ENCODE measurements around the gene GPAM.

GPAM gene

GRCh38 chr10:112148331-112148730 lies 35.2 kb downstream of the GPAM start:
- WGBS (ENCODE audit: extremely low coverage, insufficient coverage, insufficient read length), result no CpG with 5 or more reads among the region's 3 CpGs
- H2AK5ac ChIP-seq (ENCODE audit: low read length), result no peak overlapping the region
- no peak overlapping the region for H3K18ac ChIP-seq (ENCODE audit: low read length)
- DNase-seq, result no peak
- H3K4me2 ChIP-seq (ENCODE audit: low read length), result no peak overlapping the region
- H2BK5ac ChIP-seq (ENCODE audit: low read depth, low read length, poor library complexity), result no peak overlapping the region
- H3K9me3 ChIP-seq (ENCODE audit: insufficient read depth, low read depth, low read length), result no peaks in the 10 kb centered on the region
- no peaks in the 10 kb centered on the region for H3K79me2 ChIP-seq (ENCODE audit: control insufficient read depth, insufficient read depth, low read length, poor library complexity)
- no peak overlapping the region for H3K4me3 ChIP-seq (ENCODE audit: low read depth, low read length)
- H4K8ac ChIP-seq (ENCODE audit: low read depth, low read length), result no peak overlapping the region
- H3K36me3 ChIP-seq (ENCODE audit: control insufficient read depth in 1 of 2, insufficient read depth in 2 of 2, low read length in 2 of 2), result peaks cover 0 to 2% of the 10 kb centered on the region in 2 experiments
- no peak overlapping the region for H2BK12ac ChIP-seq (ENCODE audit: low read length)
- H3K4ac ChIP-seq (ENCODE audit: low read depth, low read length), result no peak overlapping the region
- no peak overlapping the region for H3K14ac ChIP-seq (ENCODE audit: low read length)
- H4K91ac ChIP-seq (ENCODE audit: low read depth, low read length), result no peak overlapping the region
- H4K12ac ChIP-seq (ENCODE audit: low read depth, low read length), result no peak overlapping the region
- H2AFZ ChIP-seq (ENCODE audit: insufficient read depth, low read length, poor library complexity), result no peak overlapping the region
- H3K23ac ChIP-seq (ENCODE audit: low read length), result no peak overlapping the region
- no peak overlapping the region for H3K27ac ChIP-seq (ENCODE audit: low read depth, low read length)
- H3K9ac ChIP-seq (ENCODE audit: low read length), result no peak overlapping the region
- no peaks in the 10 kb centered on the region for H3K79me1 ChIP-seq (ENCODE audit: low read length)
- no peak overlapping the region for H2BK120ac ChIP-seq (ENCODE audit: insufficient read depth, low read length, poor library complexity)
- H3K27me3 ChIP-seq (ENCODE audit: insufficient read depth, low read length), result no peaks in the 10 kb centered on the region
- no peaks in the 10 kb centered on the region for H3K4me1 ChIP-seq (ENCODE audit: control insufficient read depth in 1 of 2, insufficient read depth in 2 of 2, low read length in 2 of 2)

- H3K9ac ChIP-seq (ENCODE audit: low read length), result no peak overlapping the region
- no peak overlapping the region for H2AK5ac ChIP-seq (ENCODE audit: low read length)
- no peak overlapping the region for H3K18ac ChIP-seq (ENCODE audit: low read length)
- no peak overlapping the region for H2BK5ac ChIP-seq (ENCODE audit: low read depth, low read length, poor library complexity)
- no peak overlapping the region for H3K4me3 ChIP-seq (ENCODE audit: low read depth, low read length)
- no peak overlapping the region for H3K27ac ChIP-seq (ENCODE audit: low read depth, low read length)
- H3K79me1 ChIP-seq (ENCODE audit: low read length), result no peaks in the 10 kb centered on the region
- no peak overlapping the region for H3K23ac ChIP-seq (ENCODE audit: low read length)
- WGBS (ENCODE audit: extremely low coverage, insufficient coverage, insufficient read length), result no CpG with 5 or more reads among the region's 6 CpGs
- no peak overlapping the region for H4K12ac ChIP-seq (ENCODE audit: low read depth, low read length)
- H3K9me3 ChIP-seq (ENCODE audit: insufficient read depth, low read depth, low read length), result no peaks in the 10 kb centered on the region
- no peak overlapping the region for H2AFZ ChIP-seq (ENCODE audit: insufficient read depth, low read length, poor library complexity)
- H3K27me3 ChIP-seq (ENCODE audit: insufficient read depth, low read length), result no peaks in the 10 kb centered on the region
- no peaks in the 10 kb centered on the region for H3K36me3 ChIP-seq (ENCODE audit: control insufficient read depth in 1 of 2, insufficient read depth in 2 of 2, low read length in 2 of 2)
- no peak overlapping the region for H3K4ac ChIP-seq (ENCODE audit: low read depth, low read length)
- H2BK120ac ChIP-seq (ENCODE audit: insufficient read depth, low read length, poor library complexity), result no peak overlapping the region
- H3K4me2 ChIP-seq (ENCODE audit: low read length), result no peak overlapping the region
- H3K14ac ChIP-seq (ENCODE audit: low read length), result no peak overlapping the region
- no peak overlapping the region for H2BK12ac ChIP-seq (ENCODE audit: low read length)
- H3K79me2 ChIP-seq (ENCODE audit: control insufficient read depth, insufficient read depth, low read length, poor library complexity), result no peaks in the 10 kb centered on the region
- no peak overlapping the region for H4K8ac ChIP-seq (ENCODE audit: low read depth, low read length)
- no peak overlapping the region for H4K91ac ChIP-seq (ENCODE audit: low read depth, low read length)
- no peaks in the 10 kb centered on the region for H3K4me1 ChIP-seq (ENCODE audit: control insufficient read depth in 1 of 2, insufficient read depth in 2 of 2, low read length in 2 of 2)
- DNase-seq, result no peak
These were observed 36.8 kb downstream of the GPAM start for GRCh38 chr10:112146799-112147198.

DNA sequence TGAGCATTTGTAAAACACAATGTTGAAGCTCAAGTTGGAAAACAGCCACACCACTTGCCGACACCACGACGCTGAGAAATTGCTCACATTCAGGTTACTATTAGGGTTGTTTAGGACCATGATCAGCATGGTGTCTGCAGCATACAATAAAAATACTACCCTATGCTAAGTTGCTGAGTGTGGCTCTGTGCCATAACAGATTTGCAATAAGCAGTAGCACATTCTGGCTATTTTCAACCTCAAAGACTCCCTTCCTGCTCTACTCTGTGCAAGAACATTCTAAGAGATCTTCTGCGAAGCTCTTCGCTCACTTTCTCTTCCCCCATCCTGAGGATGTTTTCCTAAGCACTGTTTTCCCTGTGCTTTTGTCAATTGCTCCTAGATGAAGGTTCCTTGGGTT lies 38.3 kb downstream of the GPAM start:
- no peak overlapping the region for H2BK120ac ChIP-seq (ENCODE audit: insufficient read depth, low read length, poor library complexity)
- no peak overlapping the region for H3K4me2 ChIP-seq (ENCODE audit: low read length)
- no peak overlapping the region for H4K91ac ChIP-seq (ENCODE audit: low read depth, low read length)
- H2BK5ac ChIP-seq (ENCODE audit: low read depth, low read length, poor library complexity), result no peak overlapping the region
- H2BK12ac ChIP-seq (ENCODE audit: low read length), result no peak overlapping the region
- H3K23ac ChIP-seq (ENCODE audit: low read length), result no peak overlapping the region
- H3K36me3 ChIP-seq (ENCODE audit: control insufficient read depth in 1 of 2, insufficient read depth in 2 of 2, low read length in 2 of 2), result no peaks in the 10 kb centered on the region
- H3K9me3 ChIP-seq (ENCODE audit: insufficient read depth, low read depth, low read length), result no peaks in the 10 kb centered on the region
- H3K18ac ChIP-seq (ENCODE audit: low read length), result no peak overlapping the region
- no peak overlapping the region for H2AFZ ChIP-seq (ENCODE audit: insufficient read depth, low read length, poor library complexity)
- H3K27ac ChIP-seq (ENCODE audit: low read depth, low read length), result no peak overlapping the region
- no peak overlapping the region for H2AK5ac ChIP-seq (ENCODE audit: low read length)
- no peak overlapping the region for H4K8ac ChIP-seq (ENCODE audit: low read depth, low read length)
- H3K79me1 ChIP-seq (ENCODE audit: low read length), result no peaks in the 10 kb centered on the region
- H3K4me3 ChIP-seq (ENCODE audit: low read depth, low read length), result no peak overlapping the region
- DNase-seq, result no peak
- H3K14ac ChIP-seq (ENCODE audit: low read length), result no peak overlapping the region
- no peak overlapping the region for H3K4ac ChIP-seq (ENCODE audit: low read depth, low read length)
- no peak overlapping the region for H3K9ac ChIP-seq (ENCODE audit: low read length)
- H3K27me3 ChIP-seq (ENCODE audit: insufficient read depth, low read length), result no peaks in the 10 kb centered on the region
- H3K79me2 ChIP-seq (ENCODE audit: control insufficient read depth, insufficient read depth, low read length, poor library complexity), result no peaks in the 10 kb centered on the region
- H3K4me1 ChIP-seq (ENCODE audit: control insufficient read depth in 1 of 2, insufficient read depth in 2 of 2, low read length in 2 of 2), result no peaks in the 10 kb centered on the region
- no peak overlapping the region for H4K12ac ChIP-seq (ENCODE audit: low read depth, low read length)
- WGBS (ENCODE audit: extremely low coverage, insufficient coverage, insufficient read length), result no CpG with 5 or more reads among the region's 5 CpGs

- H3K9me3 ChIP-seq (ENCODE audit: insufficient read depth, low read depth, low read length), result no peaks in the 10 kb centered on the region
- no peaks in the 10 kb centered on the region for H3K79me1 ChIP-seq (ENCODE audit: low read length)
- H2BK5ac ChIP-seq (ENCODE audit: low read depth, low read length, poor library complexity), result no peak overlapping the region
- WGBS (ENCODE audit: extremely low coverage, insufficient coverage, insufficient read length), result no CpG with 5 or more reads among the region's 4 CpGs
- no peak overlapping the region for H4K91ac ChIP-seq (ENCODE audit: low read depth, low read length)
- H3K4me3 ChIP-seq (ENCODE audit: low read depth, low read length), result no peak overlapping the region
- no peak overlapping the region for H4K8ac ChIP-seq (ENCODE audit: low read depth, low read length)
- no peak overlapping the region for H3K14ac ChIP-seq (ENCODE audit: low read length)
- H3K4ac ChIP-seq (ENCODE audit: low read depth, low read length), result no peak overlapping the region
- H3K27me3 ChIP-seq (ENCODE audit: insufficient read depth, low read length), result no peaks in the 10 kb centered on the region
- no peaks in the 10 kb centered on the region for H3K79me2 ChIP-seq (ENCODE audit: control insufficient read depth, insufficient read depth, low read length, poor library complexity)
- no peak for DNase-seq
- H3K9ac ChIP-seq (ENCODE audit: low read length), result no peak overlapping the region
- no peak overlapping the region for H2BK120ac ChIP-seq (ENCODE audit: insufficient read depth, low read length, poor library complexity)
- H2AK5ac ChIP-seq (ENCODE audit: low read length), result no peak overlapping the region
- H3K27ac ChIP-seq (ENCODE audit: low read depth, low read length), result no peak overlapping the region
- H3K23ac ChIP-seq (ENCODE audit: low read length), result no peak overlapping the region
- no peak overlapping the region for H2BK12ac ChIP-seq (ENCODE audit: low read length)
- no peak overlapping the region for H3K4me2 ChIP-seq (ENCODE audit: low read length)
- H3K36me3 ChIP-seq (ENCODE audit: control insufficient read depth in 1 of 2, insufficient read depth in 2 of 2, low read length in 2 of 2), result no peaks in the 10 kb centered on the region
- no peak overlapping the region for H3K18ac ChIP-seq (ENCODE audit: low read length)
- H4K12ac ChIP-seq (ENCODE audit: low read depth, low read length), result no peak overlapping the region
- no peaks in the 10 kb centered on the region for H3K4me1 ChIP-seq (ENCODE audit: control insufficient read depth in 1 of 2, insufficient read depth in 2 of 2, low read length in 2 of 2)
- no peak overlapping the region for H2AFZ ChIP-seq (ENCODE audit: insufficient read depth, low read length, poor library complexity)
These were observed 40.1 kb downstream of the GPAM start for GRCh38 chr10:112143420-112143819.
